Epithelial cell of proximal tubule (primary cell): ENCODE results near the gene STX16. TPM values are rescaled to one million over a fixed set of nuclear protein-coding genes. Genes with fewer than 3 reads are reported as not detected.

ENCODE experiments used
- DNase-seq: peaks from one replicate; pipeline ENCODE4 v3.0.0-alpha.2; 2011; ENCODE audit warnings: low read depth
- H3K4me3 ChIP-seq: 2 replicates; pipeline ENCODE4 v1.5.1; 2011; ENCODE audit warnings: low read depth, mild to moderate bottlenecking, low read length
- total RNA-seq: library from RNA; depleted of rRNA; stranded (reverse); fragments of >200 nt; gene quantifications from 2 replicates; pipeline ENCODE4 v1.2.3, GENCODE V29; 2015
- TF ChIP-seq, protein P1 (sequence below): conservative IDR thresholded peaks from 2 replicates; pipeline ENCODE4 v1.5.1; 2012; ENCODE audit warnings: low read depth, mild to moderate bottlenecking, low read length

Gene STX16
- total RNA-seq, 1 donor from 2014 or later = 14.4 TPM

DNA sequence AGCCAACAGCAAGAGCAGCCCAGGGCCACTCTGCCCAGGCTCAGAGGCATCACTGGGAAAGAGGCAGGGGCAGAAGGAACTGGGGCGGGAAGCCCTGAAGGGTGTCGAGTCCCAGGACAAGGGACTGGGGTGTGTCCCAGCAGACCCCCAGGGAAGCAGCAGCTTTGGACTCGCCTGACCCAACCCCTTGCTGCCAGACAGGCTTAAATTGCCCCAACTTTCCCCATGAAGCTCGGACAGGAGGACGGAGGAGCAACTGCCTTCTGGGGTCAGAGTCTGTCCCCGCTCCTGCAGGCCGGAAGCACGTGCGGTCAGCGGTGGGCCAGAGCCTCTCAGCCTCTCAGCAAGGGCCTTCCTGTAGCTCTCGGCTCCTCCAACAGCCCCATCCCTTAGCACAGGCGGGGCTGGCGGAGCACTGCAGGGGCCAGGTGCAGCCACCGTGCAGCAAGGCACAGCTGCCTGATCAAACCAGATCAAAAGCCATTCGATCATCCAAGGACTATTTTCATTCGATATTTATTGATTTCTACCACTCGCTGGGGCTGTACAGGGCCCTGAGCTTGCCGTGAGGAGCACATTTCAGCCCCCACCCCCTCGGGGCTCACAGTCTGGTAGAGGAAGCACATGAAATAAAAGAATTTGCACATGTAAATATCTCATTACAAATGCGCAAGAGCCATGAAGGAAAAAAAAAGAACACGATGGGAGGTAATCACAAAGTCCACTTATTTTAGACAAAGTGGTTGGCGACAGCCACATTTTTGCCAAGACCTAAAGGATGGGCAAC lies 31.8 kb upstream of the STX16 start:
- H3K4me3 ChIP-seq = no peak overlapping the region
- DNase-seq = no peak
- TF ChIP-seq, protein P1, sequence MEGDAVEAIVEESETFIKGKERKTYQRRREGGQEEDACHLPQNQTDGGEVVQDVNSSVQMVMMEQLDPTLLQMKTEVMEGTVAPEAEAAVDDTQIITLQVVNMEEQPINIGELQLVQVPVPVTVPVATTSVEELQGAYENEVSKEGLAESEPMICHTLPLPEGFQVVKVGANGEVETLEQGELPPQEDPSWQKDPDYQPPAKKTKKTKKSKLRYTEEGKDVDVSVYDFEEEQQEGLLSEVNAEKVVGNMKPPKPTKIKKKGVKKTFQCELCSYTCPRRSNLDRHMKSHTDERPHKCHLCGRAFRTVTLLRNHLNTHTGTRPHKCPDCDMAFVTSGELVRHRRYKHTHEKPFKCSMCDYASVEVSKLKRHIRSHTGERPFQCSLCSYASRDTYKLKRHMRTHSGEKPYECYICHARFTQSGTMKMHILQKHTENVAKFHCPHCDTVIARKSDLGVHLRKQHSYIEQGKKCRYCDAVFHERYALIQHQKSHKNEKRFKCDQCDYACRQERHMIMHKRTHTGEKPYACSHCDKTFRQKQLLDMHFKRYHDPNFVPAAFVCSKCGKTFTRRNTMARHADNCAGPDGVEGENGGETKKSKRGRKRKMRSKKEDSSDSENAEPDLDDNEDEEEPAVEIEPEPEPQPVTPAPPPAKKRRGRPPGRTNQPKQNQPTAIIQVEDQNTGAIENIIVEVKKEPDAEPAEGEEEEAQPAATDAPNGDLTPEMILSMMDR = no peak

DNA sequence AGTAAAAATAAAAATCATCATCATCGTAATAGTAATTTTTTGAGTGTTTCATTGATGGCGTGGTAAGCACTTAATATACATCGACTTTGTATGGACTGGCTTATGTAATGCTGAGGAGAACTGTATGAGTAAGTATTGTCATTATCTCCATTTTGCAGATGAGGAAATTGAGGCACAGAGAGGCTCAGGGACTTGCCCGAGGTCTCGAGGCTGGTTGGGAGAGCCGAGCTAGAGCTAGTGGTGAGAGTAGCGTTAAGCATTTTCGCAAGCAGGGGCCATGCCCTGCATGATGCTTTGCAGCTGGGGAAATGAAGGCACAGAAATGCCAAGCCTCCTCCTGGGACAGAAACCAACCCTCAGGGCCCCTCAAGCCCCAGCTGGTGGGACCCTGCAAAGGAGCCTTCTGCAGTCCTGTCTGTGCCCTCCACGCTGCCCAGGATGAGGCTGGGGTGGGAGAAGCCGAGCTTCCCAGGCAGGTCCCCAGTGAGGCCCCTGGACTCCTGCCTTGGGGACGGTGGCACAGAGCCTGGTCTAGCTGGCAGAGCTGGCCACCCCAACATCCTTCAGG lies 31.1 kb upstream of the STX16 start:
- TF ChIP-seq, protein P1 = no peak
- no peak overlapping the region for H3K4me3 ChIP-seq
- no peak for DNase-seq

GRCh38 chr20:58621906-58622548 lies 29.1 kb upstream of the STX16 start:
- TF ChIP-seq, protein P1 = peak; percentile 35
- no peak overlapping the region for H3K4me3 ChIP-seq
- DNase-seq = no peak

DNA sequence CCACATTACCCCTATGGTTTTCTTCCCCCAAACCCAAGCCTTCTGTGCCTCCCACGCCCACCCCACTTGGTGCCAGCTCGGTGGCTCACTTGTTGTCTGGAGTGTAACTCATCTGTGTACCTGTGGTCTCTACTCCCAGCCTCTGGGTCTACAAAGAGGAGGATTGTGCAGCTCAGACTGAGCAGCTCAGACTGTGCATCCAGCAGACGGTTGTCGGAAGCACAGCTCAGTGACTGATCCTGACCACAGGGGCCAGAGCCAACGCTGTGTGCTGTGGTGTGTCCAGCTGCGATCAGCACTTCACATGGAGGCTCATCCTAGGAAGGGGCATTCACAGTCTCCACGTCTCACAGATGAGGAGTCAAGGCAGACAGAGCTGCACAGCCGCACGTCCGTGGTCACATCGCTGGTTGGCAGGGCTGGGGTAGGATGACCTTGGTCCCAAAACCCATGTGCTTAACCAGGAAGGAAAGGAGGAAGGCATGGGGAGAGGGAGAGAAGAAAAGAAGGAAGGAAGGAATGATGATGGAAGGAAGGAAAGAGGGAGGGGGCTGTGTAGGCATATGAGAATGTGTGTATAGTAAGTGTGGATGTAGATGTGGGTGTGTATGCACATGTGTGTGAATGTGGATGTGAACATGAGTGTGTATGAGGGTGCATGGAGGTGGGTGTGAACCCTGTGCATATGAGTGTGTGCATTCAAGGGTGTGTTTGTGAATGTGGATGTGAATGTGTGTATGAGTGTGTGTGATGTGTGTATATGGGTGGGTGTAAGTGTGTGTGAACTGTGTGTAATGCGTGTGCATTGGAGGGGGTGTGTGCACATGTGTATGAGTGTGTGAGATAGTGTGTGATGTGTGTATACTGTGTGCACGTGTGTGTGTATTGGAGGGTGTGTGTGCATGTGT lies 28.2 kb upstream of the STX16 start:
- no peak for DNase-seq
- H3K4me3 ChIP-seq = no peak overlapping the region
- TF ChIP-seq, protein P1 = no peak

- TF ChIP-seq, protein P1 = no peak
- DNase-seq = peak; percentile 45
- no peak overlapping the region for H3K4me3 ChIP-seq
Measured at GRCh38 chr20:58623579-58624473, 27.3 kb upstream of the STX16 start.

DNA sequence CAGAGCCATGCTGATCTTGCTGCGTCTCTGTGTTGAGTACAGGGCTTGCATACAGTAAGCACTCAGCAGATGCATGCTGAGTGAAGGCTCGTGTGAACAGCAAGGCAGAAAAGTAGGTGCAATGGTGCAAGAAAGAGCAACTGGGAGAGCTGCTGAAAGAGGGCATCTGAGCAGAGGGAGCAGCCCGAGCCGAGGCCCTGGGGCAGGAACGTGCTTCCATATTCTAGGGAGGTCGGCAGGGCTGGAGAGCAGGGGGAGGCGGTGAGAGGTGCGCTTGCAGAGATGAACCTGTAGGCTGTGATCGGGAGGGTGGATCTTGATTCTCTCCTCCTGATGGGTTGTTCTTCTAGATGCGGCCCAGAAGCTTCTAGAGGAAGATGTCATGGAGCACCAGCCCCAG lies 26.4 kb upstream of the STX16 start:
- DNase-seq = no peak
- no peak overlapping the region for H3K4me3 ChIP-seq
- TF ChIP-seq, protein P1 = no peak
